RWPE2 (cell line): ENCODE results near the gene EIF4E1B.
A peak's percentile ranks its signal among the peaks of the same experiment; 100 is the strongest.

ENCODE experiments used
- ATAC-seq: fragments of 200-7000 bp; cut with Tn5 transposase; 3 replicates; pipeline ENCODE4 v1.9.1; 2021; ENCODE audit warnings: low read depth
- DNase-seq: peaks from one replicate; pipeline ENCODE4 v3.0.0-alpha.2; 2020; ENCODE audit warnings: low spot score
- H3K27ac ChIP-seq: fragments of 450-650 bp; 2 replicates; pipeline ENCODE4 v1.5.1; 2017; ENCODE audit warnings: mild to moderate bottlenecking; ENCODE audit not compliant: poor library complexity, severe bottlenecking
- H3K27me3 ChIP-seq: fragments of 250-450 bp; sonication (Bioruptor Pico); 2 replicates; pipeline ENCODE4 v1.5.1; 2021; ENCODE audit warnings: mild to moderate bottlenecking, moderate library complexity; ENCODE audit not compliant: insufficient read depth, poor library complexity, severe bottlenecking
- H3K36me3 ChIP-seq: fragments of 250-450 bp; sonication (Bioruptor Pico); 2 replicates; pipeline ENCODE4 v1.5.1; 2020; ENCODE audit warnings: low read depth, mild to moderate bottlenecking, moderate library complexity
- H3K4me1 ChIP-seq: fragments of 250-450 bp; sonication (Bioruptor Pico); 2 replicates; pipeline ENCODE4 v1.5.1; 2021; ENCODE audit warnings: mild to moderate bottlenecking, moderate library complexity; ENCODE audit not compliant: insufficient read depth, poor library complexity, severe bottlenecking
- H3K4me3 ChIP-seq: fragments of 250-450 bp; sonication (Bioruptor Pico); 2 replicates; pipeline ENCODE4 v1.5.1; 2021; ENCODE audit warnings: mild to moderate bottlenecking, moderate library complexity; ENCODE audit not compliant: severe bottlenecking
- H3K9me3 ChIP-seq: fragments of 250-450 bp; sonication (Bioruptor Pico); 2 replicates; pipeline ENCODE4 v1.5.1; 2021; ENCODE audit warnings: mild to moderate bottlenecking, moderate library complexity; ENCODE audit not compliant: severe bottlenecking
- CTCF ChIP-seq: fragments of 450-650 bp; IDR thresholded peaks from one replicate; pipeline ENCODE4 v1.5.1; 2017; ENCODE audit warnings: mild to moderate bottlenecking, moderate library complexity; ENCODE audit not compliant: poor library complexity, severe bottlenecking

EIF4E1B gene

GRCh38 chr5:176629853-176630680 is at the start of gene EIF4E1B, which contains the start of gene SNCB:
Gene EIF4E1B (plus strand): TSS chr5:176630675. CDS start chr5:176642788, 12,113 bp downstream.
Gene SNCB (minus strand): TSS chr5:176630534. CDS start chr5:176629654, 880 bp downstream.
- ATAC-seq: peak; percentile 68
- peak; percentile 71 for DNase-seq
- Histone ChIP-seq H3K4me1 (peaks cover 14% of the 10 kb centered on the region), H3K27ac (no peak within 1 kb of the TSS), H3K36me3 (no peaks in the 10 kb centered on the region), H3K9me3 (no peaks in the 10 kb centered on the region), H3K4me3 (peak within 1 kb of the TSS; percentile 19), H3K27me3 (peaks cover 43% of the 10 kb centered on the region)
- no peak for TF ChIP-seq CTCF

- H3K36me3 ChIP-seq: no peaks in the 10 kb centered on the region
- DNase-seq (no peak), ATAC-seq (no peak)
- no peak for TF ChIP-seq CTCF
- no peak overlapping the region for H3K27ac ChIP-seq
- H3K27me3 ChIP-seq: no peaks in the 10 kb centered on the region
- no peaks in the 10 kb centered on the region for H3K4me1 ChIP-seq
- peaks cover 7% of the 10 kb centered on the region for H3K9me3 ChIP-seq
- no peak overlapping the region for H3K4me3 ChIP-seq
These were observed 49.1 kb upstream of the EIF4E1B start for GRCh38 chr5:176581361-176581760.

- H3K4me3 ChIP-seq: no peak overlapping the region
- H3K36me3 ChIP-seq: no peaks in the 10 kb centered on the region
- ATAC-seq (no peak), DNase-seq (no peak)
- H3K4me1 ChIP-seq: no peaks in the 10 kb centered on the region
- peaks cover 7% of the 10 kb centered on the region for H3K9me3 ChIP-seq
- TF ChIP-seq CTCF: no peak
- H3K27me3 ChIP-seq: no peaks in the 10 kb centered on the region
- H3K27ac ChIP-seq: no peak overlapping the region
These were observed 47.4 kb upstream of the EIF4E1B start for GRCh38 chr5:176583076-176583475.

GRCh38 chr5:176587398-176587797 is 43.1 kb upstream of the EIF4E1B start:
- Histone ChIP-seq H3K9me3 (peaks cover 7% of the 10 kb centered on the region), H3K4me1 (no peaks in the 10 kb centered on the region), H3K4me3 (no peak overlapping the region), H3K27ac (no peak overlapping the region), H3K27me3 (no peaks in the 10 kb centered on the region), H3K36me3 (no peaks in the 10 kb centered on the region)
- ATAC-seq (no peak), DNase-seq (peak; percentile 62)
- no peak for TF ChIP-seq CTCF

- Histone ChIP-seq H3K27me3 (no peaks in the 10 kb centered on the region), H3K27ac (no peak overlapping the region), H3K36me3 (no peaks in the 10 kb centered on the region), H3K9me3 (peaks cover 7% of the 10 kb centered on the region), H3K4me1 (no peaks in the 10 kb centered on the region), H3K4me3 (no peak overlapping the region)
- no peak for TF ChIP-seq CTCF
- no peak for ATAC-seq
- no peak for DNase-seq
These were observed 42.2 kb upstream of the EIF4E1B start for GRCh38 chr5:176588297-176588696.
